HTR-8/SVneo (cell line): ENCODE results near the gene HLA-DMB.

Source experiments
- DNase-seq: peaks from one replicate; pipeline ENCODE4 v3.0.0; 2011; ENCODE audit warnings: low spot score, mixed read lengths; ENCODE audit not compliant: insufficient read length
- FAIRE-seq: peaks from 2 replicates; lab custom pipeline; 2011; peaks lifted over from hg19 to GRCh38; lab: Jason Lieb, UNC

HLA-DMB gene

GRCh38 chr6:32940656-32941213 is at the start of gene HLA-DMB:
Gene HLA-DMB (minus strand): TSS chr6:32941028. CDS start chr6:32940807, 221 bp downstream.
- DNase-seq (peak; percentile 85), FAIRE-seq (peak; percentile 36)

- no peak for DNase-seq
- no peak for FAIRE-seq
Observed at GRCh38 chr6:32989368-32989767, 48.5 kb upstream of the HLA-DMB start.

GRCh38 chr6:32984622-32985389 is 44.0 kb upstream of the HLA-DMB start:
- FAIRE-seq (no peak), DNase-seq (peak; percentile 74)

- no peak for FAIRE-seq
- DNase-seq, result no peak
Observed at GRCh38 chr6:32983964-32984621, 43.3 kb upstream of the HLA-DMB start.

- no peak for FAIRE-seq
- no peak for DNase-seq
Observed at GRCh38 chr6:32983493-32983848, 42.6 kb upstream of the HLA-DMB start.

GRCh38 chr6:32982702-32983492 is 42.1 kb upstream of the HLA-DMB start:
- DNase-seq, result no peak
- no peak for FAIRE-seq

GRCh38 chr6:32982084-32982701 is 41.4 kb upstream of the HLA-DMB start:
- FAIRE-seq (no peak), DNase-seq (no peak)

GRCh38 chr6:32980488-32981038 is 39.7 kb upstream of the HLA-DMB start:
- FAIRE-seq (no peak), DNase-seq (no peak)

GRCh38 chr6:32979720-32980487 is 39.1 kb upstream of the HLA-DMB start:
- no peak for FAIRE-seq
- DNase-seq, result no peak

- DNase-seq (no peak), FAIRE-seq (no peak)
Observed at GRCh38 chr6:32977953-32978324, 37.1 kb upstream of the HLA-DMB start.

GRCh38 chr6:32977272-32977952 is 36.6 kb upstream of the HLA-DMB start:
- no peak for DNase-seq
- FAIRE-seq, result no peak

- FAIRE-seq (no peak), DNase-seq (no peak)
Observed at GRCh38 chr6:32976334-32977069, 35.7 kb upstream of the HLA-DMB start.

- no peak for DNase-seq
- FAIRE-seq, result no peak
Observed at GRCh38 chr6:32975886-32976285, 35.1 kb upstream of the HLA-DMB start.

- DNase-seq (no peak), FAIRE-seq (no peak)
Observed at GRCh38 chr6:32974541-32975308, 33.9 kb upstream of the HLA-DMB start.

GRCh38 chr6:32974016-32974333 is 33.1 kb upstream of the HLA-DMB start:
- DNase-seq (no peak), FAIRE-seq (no peak)

GRCh38 chr6:32973144-32974015 is 32.6 kb upstream of the HLA-DMB start:
- FAIRE-seq (no peak), DNase-seq (no peak)
